NCI-H1417 (cell line): ENCODE results near the gene COG7.
"Not testable (repeated sequence)": the region's sequence is repeated elsewhere in the genome, so short reads cannot be mapped to it uniquely, and the experiment has no call there.

Source experiments
- DNase-seq, 3 experiments: peaks; one replicate each; lab custom pipeline; 2025; lab: John Stamatoyannopoulos, UW

Gene COG7

DNA sequence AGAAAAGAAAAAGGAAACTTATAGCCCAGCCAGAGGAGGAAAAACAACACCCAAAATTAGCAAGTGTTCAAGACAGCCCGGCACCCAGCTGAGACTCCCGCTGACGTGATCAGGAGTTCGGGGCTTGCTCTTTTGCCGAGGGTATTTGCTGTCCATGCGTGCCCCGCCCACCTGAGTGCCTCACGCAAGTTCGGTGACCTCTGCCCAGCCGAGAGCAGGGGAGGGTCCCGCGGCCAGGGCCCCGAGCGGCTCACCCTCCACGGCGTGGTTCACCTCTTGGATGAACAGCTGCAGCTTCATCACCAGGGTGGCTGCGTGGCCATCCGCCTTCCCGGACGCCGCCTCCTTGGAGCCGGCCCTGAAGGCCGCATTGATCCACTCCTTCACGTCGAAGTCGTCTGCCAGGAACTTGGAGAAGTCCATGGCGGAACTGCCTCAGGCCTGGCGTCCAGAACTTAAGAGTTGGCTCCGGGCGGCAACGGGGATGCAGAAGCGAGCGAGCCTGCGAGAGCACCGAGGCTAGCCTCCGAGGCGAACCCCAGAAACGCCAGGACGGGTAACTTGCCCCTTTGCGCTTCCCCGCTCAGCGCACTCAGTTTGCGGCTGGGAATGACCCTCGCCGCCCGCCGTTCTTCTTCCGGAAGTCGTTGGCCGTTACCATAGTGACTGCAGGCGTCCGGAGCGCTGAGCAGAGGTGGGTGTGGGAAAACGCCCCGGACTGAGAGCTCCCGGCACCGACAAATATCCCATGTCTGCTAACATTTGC is at the start of gene COG7:
COG7 (minus strand) TSS at position 618 of the 766 bp plus-strand sequence; CDS start at position 423, 195 bp downstream.
- peak; percentile 60 to 93 (median 88) for DNase-seq

DNA sequence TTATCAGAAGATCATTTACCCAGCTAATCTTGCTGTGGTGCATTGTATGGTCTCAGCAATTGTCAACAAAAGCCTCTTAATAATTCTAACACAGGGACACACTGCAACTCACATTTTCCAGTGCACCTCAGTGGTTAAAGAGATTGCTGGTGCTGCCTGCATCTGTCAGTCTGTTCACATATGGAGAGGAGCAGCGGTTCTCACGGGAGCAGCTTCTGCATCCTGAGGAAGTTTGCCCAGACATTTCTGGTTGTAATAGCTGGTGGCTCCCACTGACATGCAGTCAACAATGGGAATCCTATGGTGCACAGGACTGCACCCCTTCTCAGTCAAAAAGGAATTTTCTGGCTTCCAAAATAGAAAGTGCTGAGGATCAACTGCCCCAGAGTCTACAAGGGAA is 49.5 kb upstream of the COG7 start:
- DNase-seq, result no peak

DNA sequence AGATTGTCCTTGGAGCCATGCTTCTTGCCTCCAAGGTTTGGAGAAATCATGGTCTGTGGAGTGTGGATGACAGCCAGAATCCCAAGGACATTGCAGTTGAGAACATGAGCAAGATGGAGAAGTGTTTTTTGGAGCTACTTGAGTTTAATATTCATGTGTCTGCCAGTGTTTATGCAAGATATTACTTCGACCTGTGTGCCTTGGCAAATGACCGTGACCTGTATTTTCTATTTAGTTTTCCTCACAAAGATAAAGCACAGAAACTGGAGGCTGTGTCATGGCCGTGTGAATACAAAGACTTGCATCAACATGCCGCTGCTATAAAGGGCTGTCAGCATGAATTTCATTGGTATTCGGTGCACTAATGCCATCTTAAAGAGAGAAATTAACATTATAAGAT is 48.3 kb upstream of the COG7 start:
- DNase-seq, result no peak

DNA sequence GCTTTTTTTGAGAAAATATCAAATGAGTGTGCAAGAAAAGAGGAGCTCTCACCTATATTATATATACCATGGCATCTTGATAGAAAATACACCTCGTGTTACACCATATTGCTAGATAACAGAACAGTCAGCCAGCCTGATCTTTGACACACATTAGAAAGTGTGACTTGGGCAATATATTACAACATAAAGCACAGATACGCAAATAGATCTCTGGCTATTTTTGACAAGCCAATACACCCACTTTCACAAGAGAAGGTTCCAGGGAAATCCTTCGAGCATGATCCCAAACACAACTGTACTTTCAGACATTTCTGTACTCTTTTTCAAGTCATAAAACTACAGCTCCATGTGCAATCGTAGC is 47.9 kb upstream of the COG7 start:
- no peak for DNase-seq

DNA sequence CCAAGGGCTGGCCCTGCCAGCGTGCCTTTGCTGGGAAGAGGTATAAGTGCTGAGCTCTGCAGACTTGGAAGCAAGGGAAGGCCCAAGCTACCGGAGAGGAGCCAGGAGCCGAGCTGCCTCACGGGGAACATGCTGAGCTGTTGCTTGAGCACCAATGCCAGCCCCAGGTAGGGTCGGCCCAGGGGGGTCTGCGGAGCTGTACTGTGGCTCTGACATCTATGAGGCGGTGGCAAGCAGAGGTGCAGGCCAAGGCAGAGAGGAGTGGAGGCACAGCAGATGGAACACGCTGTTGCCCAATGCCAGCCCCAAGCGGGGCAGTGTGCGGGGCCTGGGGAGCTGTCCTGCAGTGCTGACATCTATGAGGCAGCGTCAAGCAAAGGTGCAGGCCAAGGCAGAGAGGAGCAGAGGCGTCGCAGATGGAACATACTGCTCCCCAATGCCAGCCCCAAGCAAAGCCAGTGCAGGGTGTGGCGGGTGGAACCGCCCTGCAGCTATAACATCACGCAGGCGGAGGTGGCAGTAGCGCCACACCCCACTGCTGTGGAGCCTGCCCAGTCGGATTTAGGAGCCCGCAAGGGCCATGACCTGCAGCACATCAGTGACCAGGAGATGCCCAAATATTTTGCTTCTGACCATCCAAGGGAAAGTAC is 47.3 kb upstream of the COG7 start:
- no peak for DNase-seq

DNA sequence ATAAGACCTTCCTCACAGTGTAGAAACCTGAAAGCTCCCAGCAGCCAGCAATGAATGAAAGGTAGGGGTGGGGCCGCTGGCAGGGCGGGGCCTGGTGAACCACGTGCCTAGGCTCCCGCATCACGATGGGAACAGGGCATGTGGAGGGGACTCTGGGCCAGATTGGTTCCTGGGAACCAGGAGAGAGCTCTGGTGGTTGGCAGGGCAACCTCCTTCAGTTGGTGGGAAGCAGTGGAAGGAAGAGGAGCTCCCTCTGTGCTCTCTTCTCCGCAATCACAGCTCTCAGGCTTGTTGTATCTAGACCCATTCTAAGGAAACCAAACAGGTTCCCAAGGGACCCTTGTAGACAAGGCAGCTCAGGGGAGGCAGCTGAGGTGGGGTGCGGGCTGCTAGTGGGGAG is 46.8 kb upstream of the COG7 start:
- no peak for DNase-seq

DNA sequence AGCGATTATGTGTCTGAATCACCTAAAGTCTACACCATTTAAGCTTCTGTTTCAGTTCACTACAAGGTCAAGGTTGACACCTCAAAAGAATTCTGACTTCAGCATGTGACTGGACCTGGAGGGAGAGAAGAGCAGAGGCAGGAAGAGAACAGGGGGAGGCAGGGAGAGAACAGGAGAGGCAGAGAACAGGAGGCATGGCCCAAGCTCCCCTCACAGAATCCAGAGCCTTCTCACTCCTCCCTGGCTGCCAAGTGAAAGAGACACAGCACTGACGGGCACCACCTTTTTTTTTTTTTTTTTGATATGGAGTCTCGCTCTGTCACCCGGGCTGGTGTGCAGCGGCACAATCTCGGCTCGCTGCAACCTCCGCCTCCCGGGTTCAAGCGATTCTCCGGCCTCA is 45.9 kb upstream of the COG7 start:
- no peak for DNase-seq

DNA sequence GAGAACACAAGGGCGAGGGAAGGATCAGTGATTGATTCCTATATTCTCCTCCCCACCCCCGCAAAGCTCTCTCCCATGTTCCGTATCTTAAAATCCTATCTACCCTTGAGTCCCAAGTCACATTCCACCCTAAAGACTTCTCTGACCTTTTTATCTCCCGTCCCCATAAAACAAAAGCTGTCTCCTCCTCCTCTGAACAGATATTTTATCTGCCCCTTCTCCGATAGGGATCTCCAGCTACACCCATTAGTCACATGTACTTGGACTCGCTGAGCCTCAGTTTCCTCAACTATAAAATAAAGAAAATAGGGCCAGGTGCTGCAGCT is 44.5 kb upstream of the COG7 start:
- no peak for DNase-seq

DNA sequence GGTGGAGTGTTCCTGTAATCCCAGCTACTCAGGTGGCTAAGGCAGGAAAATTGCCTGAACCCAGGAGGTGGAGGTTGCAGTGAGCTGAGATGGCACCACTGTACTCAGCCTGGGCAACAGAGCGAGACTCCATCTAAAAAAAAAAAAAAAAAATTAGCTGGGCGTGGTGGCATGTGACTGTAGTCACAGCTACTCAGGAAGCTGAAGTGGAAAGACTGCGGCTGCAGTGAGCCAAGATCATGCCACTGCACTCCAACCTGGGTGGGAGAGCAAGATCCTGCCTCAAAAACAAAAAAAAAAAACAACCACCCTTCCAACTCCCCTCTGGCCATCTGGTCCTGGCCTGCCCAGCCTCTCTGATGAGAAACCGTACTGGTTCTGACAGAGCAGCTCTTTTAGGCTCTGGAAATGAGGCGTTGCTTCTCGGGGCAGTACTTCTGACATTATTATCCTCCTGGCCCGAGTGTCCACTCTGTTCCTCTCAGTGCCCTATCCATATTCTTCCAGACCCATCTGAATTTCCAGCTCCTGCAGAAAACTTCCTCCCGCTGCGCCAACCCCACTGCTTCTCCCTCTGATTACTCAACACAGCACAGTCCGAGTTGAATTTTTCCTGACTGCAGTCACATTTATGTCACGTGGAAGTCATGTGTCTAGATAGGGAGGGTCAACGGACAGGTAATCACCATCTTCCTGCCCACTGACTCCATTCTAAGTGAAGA is 44.0 kb upstream of the COG7 start:
- DNase-seq, result no peak

DNA sequence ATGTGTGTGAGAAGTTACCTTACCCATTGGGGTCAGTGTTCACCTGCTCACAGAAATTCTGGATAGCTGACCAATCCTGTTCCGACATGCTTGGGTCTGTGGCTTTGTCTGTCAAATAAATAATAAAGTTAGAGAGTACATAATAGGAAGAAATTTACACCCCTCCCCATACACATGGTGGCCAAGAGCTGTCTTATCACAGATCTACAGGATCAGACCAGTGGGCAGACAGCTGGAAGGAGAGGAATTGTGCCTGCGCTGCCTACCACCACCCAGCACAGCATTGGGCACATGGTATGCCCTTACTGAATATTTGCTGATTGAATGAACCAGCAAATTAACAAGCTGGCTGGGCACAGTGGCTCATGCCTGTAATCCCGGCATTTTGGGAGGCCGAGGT is 42.7 kb upstream of the COG7 start:
- no peak for DNase-seq

DNA sequence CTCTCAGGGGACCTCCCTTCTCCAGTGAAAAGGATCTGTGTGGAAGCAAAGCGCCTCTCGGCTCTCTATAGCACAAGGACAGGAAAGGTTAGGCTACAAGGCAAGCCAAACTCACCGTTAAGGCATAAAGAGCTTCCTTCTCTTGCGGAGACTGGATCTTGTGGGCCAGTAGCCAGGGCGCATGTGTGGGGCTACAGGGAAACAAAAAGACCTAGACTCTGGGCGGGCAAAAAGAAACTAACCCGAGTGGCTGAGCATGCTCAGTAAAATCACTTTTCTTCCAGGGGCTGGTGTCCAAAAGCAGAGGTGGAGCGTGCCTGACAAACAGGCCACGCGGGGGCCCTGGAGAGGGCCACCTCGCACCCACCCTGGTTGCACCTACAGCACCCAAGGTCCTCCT is 41.2 kb upstream of the COG7 start:
- no peak for DNase-seq

DNA sequence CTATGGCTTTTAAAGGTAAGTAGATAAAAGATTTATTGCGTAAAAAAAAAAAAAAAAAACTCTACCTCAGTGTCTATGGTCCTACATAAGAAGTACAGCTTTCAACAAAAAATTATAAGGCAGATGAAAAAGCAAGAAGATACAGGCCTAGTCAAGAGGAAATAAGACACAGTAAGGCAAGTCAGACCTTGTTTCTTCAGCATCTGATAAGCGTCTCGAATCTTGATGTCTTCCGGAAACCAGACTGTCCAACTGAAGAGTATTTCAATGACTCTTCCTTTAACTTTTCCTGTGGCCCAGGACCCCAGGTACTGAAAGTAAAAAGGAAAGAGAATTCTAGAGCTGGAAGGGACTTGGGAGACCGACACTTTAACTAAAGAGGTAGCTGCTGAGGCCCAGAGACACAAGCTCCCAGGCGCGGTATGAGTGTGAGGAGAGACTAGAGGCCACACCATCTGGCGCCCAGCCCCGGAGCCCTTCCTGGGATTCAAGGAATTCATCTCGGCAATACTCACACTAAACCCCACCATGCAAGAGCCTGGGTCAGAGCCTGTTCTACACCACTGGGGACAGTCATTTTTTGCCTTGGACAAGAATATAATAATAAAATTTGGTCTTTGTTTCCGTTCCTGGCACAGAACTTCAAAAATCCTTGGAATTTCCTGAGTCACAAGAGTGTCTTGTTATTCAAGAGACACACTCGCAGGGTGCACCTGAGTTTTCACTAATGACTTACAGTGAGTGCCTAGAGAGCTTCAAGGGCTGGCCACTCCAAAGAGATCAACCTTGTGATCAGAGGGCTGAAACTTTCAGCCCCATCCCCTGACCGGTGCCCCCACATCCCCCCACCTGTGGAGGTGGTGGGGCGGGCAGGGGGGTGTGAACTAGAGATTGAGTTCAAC is 38.8 kb upstream of the COG7 start:
- no peak for DNase-seq

DNA sequence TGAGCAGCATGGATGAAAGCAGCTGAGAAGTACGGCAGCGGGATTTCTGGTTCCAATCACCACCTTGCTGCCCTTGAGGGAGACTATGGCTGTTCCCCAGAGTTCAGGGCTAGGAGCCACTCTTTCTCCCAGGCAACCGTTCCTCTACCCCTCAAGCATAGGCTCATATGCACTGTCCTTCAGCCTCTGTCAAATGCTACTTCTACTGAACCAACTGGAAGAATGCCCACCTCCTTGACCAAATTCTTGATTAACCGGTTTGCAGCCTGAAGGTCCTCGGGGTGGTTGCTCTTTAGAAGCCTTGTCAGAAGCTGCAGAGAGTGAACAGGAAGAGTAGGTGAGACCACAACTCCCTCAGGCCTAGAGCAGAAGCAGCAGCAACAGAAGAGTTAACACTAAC is 33.5 kb upstream of the COG7 start:
- DNase-seq, result no peak

DNA sequence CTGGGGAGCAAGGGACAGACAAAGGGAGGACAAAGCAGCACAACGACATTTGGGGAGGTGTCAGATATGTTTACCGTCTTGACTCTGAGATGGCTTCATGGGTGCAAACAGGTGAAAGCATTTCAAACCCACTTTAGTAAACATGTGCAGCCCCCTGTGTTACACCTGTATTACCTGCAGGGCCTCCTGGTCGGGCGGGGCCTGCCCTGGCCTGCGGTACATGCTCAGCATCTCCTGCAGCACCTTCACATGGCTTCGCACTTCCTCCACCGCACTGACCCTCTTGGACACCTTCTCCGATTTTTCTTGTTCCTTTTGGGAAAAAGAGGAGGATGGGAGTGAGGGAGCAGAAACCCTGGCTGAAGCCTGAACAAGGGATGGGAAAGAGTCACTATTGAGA is 32.9 kb upstream of the COG7 start:
- DNase-seq, result no peak

DNA sequence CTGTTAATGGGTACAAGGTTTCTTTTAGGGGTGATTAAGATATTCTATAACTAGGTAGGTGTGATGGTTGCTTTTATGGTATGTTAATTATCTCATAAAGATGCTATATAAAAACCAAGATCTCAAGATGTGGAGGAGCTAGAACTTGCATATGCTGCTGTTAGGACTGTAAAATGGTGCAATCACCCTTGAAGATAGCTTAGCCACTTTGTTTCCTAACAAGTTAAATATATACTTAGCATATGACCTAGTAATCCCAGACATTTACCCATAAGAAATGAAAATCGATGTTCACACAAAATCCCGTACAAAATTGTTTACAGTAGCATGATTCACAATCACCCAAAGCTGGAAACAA is 32.2 kb upstream of the COG7 start:
- DNase-seq, result no peak

DNA sequence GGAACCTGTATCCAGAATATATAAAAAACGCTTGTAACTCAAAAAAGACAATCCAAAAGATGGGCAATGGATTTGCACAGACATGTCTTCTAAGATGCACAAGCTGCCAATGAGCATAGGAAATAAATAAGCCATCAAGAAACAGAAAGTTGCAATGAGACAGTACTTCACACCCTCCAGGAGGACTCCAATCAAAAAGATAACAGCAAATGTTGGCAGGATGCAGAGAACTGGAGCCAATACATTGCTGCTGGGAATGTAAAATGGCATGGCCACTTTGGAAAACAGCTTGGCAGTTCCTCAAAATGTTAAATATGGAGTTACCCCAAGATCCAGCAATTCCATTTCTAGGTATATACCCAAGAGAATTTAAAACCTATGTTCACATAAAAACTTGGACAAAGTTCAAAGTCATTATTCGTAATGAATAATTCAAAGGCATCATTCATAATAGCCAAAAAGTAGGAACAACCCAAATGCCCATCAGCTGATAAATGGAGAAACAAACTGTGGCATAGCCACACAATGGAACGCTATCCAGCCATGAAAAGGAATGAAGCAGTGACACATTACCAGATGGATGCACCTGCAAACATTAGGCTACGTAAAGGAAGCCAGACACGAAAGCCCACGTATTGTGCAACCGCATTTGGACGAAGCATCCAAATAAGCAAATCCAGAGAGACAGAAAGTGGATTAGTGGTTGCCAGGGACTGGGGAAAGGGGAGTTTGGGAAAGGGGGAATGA is 31.7 kb upstream of the COG7 start:
- no peak for DNase-seq

DNA sequence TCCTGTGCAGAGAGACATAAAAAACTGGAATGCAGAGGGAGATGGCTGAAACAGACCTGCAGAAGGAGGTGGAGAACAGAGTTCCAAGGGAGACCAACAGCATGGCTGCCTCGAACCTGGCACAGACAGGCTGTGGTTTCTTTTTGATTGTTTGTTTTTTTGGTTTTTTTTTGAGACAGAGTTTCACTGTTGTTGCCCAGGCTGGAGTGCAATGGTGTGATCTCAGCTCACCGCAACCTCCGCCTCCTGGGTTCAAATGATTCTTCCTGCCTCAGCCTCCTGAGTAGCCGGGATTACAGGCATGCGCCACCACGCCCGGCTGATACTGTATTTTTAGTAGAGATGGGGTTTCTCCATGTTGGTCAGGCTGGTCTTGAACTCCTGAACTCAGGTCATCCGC is 30.5 kb upstream of the COG7 start:
- DNase-seq, result not testable (repeated sequence)

DNA sequence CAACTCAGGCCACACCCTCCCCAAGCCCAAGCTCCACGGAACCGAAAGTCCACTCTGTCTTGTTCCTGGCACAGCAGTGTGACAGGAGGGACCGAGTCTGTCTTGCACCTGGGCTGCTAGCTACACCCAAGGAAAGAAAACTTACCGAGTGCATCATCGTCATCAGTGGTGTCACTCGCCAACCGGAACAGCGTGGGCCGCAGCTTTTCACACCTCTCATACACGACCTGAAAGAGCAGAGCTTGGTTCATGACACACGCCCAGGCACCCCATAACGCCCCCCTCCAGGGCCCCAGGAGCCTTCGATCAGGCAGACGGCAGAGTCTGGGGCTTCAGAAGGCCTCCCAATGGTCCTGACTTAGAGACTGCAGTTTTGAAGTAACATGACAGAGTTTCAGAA is 29.8 kb upstream of the COG7 start:
- DNase-seq, result no peak

DNA sequence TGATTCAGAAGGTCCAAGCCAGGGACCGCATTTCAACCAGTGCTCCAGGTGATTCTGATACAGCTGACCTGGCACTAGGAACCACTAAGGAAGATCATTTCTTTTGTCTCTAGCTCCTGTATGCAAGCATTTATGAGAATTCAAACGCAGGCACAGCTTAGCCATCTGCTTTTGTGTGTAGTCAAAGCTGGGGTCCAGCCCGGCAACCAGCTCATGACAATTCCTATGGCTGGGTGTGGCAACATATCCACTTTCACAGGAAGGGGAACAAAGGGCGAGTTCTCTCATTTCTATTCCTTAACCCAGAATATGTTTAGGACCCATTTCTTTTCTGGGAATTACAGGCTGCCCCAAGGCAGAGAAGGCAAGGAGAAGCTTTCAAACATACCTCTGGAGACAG is 27.3 kb upstream of the COG7 start:
- DNase-seq, result no peak

DNA sequence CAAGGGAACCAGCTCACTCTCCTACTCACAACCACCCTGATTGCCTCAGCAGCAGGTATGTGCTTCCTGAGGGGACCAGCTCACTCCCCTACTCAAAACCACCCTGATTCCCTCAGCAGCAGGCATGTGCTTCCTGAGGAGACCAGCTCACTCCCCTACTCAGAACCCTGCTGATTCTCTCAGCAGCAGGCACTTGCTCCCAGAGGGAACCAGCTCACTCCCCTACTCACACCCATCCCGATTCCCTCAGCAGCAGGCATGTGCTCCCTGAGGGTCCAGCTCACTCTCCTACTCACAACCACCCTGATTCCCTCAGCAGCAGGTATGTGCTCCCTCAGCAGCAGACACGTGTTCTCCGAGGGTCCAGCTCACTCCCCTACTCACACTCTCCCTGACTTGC is 26.1 kb upstream of the COG7 start:
- no peak for DNase-seq

DNA sequence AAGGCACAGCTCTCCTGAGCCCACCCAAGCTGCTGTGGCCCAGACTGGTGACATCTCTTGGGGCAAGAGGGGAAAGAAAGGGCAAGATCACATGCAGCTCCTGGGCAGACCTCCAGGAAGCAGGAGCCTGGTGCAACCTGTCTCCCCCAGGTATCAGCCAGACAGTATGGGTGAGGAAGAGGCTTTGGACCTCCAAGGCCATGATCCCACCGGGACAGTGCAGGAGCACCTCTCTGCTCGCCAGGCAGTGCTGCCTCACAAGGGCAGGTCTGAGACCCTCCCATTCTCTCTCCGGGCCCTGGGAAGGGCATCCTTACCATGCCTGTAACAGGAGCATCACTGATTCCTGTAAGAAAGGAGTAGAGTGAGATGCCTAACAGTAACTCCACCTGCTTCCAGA is 25.6 kb upstream of the COG7 start:
- no peak for DNase-seq

DNA sequence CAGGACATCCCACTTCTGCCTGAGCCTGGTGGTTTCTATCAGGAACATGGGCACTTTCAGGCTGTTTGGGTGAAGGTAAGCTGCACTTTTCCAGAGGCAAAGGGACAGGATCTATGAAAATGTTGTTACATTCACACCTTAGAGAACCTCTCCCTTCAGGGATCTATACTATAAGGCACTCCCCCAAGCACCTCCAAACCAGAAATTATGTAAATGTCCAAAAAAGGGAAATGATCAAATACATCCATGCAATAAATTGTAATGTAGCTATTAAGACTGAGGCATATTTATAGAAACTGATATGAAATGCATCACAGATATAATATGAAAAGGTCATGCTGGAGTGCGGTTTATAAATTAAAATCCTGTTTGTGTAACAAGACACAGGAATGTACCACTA is 23.3 kb upstream of the COG7 start:
- DNase-seq, result no peak
